HG02973 (cell line): ENCODE data around the gene LTO1.

ENCODE experiments used
- ATAC-seq: cut with Tn5 transposase; IDR thresholded peaks from one replicate; pipeline ENCODE4 v1.9.1; 2021; ENCODE audit warnings: moderate library complexity; ENCODE audit not compliant: unreplicated experiment

The LTO1 gene, protein sequence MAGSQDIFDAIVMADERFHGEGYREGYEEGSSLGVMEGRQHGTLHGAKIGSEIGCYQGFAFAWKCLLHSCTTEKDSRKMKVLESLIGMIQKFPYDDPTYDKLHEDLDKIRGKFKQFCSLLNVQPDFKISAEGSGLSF

DNA sequence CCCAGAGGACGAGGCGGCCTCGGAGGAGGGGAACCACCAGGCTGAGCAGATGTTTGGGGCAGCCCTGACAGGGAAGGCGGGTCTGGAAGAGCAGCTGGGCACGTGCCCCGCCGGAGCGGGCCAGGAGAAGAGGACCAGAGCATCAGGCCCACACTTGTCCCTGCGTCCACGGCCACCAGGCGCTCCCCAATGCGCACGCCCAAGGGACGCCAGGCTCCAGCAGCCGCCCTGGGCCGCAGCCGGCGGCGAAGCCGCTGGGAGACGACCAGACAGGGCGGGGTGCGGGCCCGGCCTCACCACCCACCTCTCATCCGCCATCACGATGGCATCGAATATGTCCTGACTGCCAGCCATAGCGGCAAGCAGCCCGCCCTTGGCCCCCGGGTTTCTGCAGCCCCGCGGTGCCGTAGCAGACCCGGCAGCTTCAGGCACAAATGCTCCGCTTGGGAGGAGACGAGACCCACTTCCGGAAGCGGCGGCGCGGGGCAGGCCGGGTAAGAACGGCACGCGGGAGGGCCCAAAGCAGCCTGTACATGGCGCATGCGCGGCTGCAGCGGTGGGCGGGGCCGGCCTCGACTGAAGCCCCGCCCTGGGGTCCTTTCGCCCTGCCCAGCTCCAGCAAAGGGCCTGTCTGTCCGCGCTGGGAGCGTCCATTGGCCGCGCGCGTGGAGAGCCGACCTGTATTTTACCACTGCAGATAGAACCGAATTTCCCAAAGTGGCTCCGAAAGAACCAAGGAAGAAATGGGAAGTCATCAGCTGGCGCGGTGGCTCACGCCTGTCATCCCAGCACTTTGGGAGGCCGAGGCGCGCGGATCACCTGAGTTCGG lies at the start of gene LTO1:
Gene LTO1, minus strand, starts transcription at position 468 of the 829 bp plus-strand sequence. Its CDS starts 114 bp downstream, at position 354.
- peak; percentile 68 for ATAC-seq

DNA sequence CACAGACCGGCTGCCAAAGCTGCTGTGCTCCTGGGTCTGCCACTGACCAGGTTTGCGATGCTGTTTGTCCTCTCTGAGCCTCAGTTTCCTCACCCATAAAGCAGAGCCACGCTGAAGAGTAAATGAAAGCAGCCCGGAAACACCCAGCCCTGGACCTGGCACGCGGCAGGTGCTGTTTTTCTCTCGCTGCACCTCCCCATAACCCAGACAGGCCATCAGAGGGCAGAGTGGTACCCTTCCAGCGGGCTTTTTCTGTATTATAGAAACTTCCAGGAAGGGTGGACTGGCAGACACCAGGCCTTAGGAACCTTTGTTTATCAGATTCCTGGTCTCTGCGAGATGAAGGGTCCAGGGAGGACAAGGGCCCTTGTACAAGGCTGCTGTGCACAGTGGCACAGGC lies 46.6 kb upstream of the LTO1 start:
- ATAC-seq: no peak

DNA sequence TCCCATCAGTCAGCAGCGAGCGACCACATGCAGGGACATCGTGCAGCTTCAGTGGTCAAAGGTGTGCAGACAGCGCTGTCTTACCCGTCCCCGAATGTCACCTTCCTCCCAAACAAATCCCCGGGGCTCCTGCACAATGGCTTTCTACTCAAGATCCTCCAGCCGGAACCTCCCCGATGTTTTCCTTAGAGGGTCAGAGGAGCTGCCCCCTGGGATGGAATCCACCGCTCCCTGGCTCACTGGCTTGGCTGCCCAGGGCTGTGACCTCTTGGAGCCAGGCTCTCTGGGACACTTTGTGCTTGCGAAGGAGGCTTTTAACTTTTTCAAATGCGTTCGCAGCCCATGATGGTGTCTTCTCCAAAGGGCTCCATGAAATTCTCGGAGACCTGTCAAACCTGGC lies 46.0 kb upstream of the LTO1 start:
- ATAC-seq: no peak

DNA sequence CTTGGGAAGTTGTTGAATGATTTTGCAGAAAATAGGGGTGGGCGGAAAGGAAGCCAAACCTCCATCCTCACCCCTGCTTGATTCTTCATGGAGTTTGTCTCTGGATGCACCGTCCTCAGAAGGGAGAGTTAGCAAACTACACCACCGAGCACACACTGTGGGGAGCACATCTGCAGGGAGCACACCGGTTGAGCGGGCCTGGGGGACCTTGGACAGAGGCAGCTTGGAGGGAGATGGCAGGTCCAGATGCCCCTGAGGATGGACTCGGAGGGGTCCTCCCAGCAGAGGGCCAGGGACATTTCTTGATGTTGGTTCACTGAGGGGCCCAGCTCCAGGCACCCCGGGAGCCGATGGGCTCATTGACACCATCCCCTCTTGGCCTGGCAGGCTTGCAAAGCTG lies 43.8 kb upstream of the LTO1 start:
- no peak for ATAC-seq

DNA sequence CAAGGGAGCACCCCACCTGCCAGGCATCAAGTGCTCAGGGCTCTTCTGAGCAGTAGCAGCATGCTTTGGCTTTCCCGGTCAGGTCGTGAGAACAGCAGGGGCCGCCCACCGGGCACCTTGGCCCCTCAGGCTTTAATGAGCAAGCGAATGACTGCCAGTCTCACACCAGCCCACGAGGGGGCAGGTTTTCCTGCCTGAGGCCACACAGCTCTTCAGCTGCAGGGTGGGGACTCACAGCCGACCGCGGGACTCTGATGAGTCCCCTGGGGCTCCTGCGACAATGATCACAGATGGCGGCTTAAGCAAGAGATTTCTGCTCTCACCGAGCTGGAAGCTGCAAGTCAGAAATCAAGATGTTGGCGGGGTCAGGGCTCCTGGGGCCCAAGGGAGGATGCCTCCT lies 43.0 kb upstream of the LTO1 start:
- ATAC-seq: no peak

DNA sequence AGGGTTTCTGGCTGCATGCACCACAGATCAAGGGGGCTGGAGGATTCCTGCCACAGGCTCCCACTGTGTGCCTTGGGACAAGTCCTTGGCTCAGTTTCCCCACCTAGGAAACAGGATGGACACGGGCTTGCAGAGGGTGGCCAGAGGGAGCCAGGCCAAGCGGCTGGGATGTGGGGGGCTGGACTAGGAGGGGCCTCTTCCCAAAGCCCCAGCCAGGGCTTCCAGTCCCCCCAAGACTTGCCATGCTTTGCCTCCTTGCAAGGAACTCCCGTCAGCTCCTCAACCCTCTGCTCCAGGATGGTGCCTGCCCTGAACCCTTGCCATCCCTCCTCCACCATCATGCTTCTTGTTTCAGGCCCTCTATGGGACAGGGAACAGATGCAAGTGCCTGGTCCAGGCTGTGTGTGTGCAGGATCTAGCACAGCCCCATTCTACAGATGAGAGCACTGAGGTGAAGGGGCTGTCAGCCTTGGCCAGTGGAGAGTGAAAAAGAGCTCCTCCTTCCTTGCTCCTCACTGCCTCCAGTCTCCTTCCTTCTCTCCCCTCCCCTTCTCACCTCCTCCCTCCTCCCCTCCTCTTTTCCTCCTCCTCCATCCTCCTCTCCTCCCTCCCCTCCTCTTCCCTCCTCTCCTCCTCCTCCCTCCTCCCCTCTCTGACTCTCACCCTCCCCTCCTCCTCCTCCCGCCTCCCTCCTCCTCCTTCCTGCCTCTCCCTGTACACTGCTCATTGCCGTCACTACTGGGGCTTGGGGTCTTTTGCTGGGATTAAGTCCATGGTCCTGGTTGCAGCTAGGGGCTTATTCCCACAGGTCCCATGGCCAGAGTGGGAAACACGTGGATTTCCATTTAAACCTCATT lies 42.0 kb upstream of the LTO1 start:
- ATAC-seq: no peak

DNA sequence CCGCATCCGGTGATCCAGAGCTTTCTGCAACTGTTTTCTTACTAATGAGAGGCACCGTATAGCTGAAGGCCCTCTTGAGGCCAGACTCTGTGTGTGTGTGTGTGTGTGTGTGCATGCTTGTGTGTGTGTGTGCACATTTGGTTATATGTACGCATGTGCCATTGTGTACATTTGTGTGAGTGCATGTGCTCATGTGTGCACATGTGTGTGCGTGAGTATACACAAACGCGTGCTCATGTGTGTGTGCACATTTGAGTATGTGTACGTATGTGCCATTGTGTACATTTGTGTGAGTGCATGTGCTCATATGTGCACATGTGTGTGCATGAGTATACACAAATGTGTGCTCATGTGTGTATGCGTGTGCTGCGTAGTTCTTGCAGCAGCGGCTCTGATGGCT lies 40.9 kb upstream of the LTO1 start:
- no peak for ATAC-seq

DNA sequence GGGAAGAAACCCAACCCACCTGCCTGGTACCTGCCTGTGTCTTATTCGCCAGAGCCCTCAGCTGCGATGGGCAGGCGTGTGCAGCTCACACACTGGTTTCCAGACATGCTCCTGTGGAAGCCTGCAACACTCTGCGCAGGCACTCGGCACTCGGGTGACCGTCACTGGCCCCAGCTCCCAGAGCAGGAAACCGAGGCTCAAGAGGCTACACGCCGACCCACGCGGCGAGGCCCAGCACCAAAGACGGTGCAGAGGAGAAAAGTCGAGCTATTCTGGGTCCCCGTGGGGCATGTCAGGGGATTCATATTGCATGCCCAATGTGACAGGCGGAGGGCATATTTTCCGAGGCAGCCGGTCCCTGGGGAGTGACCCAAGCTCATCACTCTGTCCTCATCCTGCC lies 40.3 kb upstream of the LTO1 start:
- no peak for ATAC-seq

DNA sequence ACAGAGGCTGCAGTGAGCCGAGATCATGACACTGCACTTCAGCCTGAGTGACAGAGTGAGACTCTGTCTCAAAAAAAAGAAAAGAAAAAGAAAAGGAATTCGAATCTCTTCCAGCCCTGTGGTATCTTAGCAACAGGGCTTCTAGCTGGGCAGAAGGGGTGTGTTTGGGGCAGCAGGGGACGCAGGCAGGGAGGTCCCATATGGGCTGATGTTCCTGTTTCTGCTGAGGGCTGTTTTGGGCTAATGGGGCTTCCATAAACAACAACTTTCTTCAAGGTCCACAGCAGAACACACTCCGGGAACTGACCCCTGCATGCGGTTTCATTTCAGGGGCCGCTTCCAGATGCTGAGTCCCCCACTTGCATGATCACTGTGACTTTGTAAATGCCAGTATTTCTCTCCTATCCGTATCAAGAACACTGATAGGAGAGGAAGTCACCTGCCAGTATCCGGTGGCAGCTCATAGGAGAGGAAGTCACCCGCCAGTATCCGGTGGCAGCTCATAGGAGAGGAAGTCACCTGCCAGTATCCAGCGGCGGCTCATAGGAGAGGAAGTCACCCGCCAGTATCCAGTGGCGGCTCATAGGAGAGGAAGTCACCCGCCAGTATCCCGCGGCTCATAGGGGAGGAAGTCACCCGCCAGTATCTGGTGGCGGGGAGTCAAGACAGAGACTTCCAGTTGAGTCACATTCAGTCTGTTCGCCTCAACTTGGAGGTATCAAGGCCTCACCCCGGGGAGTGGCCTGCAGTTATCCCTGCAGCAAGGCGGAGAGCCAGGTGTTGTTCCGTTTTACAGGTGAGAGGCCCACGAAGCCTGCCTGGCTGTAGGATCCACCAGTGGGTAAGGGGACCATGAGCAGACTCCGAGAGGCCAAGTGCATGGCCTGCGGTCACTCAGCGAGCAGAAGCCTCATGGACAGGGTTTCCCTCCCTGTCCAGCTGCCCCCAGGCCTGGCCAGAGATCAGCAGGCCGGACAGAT lies 37.0 kb upstream of the LTO1 start:
- ATAC-seq: no peak

DNA sequence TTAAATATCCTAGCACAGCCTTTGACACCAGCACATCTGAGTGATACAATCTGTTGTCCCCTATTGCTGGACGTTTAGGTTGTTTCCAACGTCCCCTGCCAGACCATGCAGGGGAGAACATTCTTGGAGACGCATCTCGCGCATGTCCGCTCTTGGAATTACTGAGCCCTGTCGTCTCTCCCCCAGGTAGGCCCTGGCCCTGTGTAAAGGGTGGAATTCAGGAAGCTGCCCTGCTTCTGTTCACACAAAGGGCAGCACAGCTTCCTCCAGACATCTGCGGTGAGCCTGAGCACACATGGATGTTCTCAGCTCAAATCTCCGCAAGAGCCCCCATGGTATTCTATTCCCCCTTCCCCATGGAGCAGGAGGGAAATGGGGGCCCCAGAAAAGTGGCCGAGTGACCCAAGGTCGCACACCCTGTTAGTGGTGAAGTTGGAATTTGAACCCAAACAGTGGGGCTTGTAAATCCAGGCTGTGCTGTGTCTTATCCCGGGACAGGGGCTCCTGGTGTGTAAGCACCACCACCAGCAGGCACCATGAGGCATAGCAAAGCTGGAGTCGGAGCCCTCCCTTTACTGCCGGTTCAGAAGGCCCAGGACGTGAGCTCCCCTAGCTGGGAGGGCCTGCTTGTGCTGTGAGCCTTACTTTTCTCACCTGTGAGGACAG lies 33.7 kb upstream of the LTO1 start:
- ATAC-seq: no peak

DNA sequence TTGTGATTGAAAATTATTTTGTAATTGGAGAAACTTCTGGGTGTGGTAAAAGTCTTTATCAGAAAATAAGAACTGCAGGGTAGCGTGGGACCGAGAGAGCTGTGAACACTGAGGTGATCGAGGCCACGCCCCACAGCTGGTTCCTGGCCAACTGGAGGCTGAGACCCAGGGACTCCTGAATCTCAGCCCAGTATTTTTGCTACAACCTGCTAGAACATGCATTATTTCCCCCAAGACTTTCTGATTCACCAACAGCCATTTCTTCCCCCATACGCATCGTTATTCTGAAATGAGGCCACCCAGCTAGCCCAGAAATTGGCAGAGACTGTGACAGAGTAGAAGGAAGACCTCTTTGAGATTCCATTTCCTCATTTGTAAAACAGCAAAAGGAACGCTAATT lies 32.0 kb upstream of the LTO1 start:
- ATAC-seq: no peak

DNA sequence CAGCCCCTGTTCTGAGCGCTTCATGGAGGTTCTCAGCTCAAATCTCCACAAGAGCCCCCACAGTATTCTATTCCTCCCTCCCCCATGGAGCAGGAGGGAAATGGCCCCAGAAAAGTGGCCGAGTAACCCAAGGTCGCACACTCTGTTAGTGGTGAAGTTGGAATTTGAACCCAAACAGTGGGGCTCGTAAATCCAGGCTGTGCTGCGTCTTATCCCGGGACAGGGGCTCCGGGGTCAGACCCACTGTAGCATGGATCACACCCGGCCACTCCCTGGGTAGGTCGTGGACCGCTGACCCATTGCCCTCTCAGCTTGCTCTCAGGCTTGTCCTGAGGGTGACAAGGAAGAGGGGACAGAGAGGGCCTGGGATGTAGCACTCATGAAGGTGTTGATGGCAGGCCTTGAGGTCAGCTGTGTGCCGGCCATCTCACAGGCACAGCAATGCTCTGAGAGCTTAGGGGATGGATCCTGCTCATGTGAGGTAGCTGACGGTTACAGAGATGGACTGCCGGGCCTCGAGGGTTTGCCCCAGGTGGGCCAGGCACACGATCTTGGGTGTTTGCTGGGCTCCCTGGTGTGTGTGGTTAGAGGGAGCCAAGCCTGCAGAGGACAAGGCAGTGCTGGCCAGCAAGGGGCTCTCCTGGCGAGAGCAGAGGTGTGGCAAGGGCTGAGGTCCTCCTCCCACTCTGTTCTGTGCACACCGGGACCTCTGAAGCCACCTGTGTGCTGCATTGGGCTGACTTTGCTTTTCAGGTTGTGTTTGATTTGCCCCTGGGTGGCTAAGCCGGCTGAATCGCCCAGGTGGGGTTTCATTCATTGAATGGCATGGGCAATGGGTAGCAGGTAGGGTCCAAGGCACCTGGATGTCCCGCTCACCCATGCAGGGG lies 31.0 kb upstream of the LTO1 start:
- ATAC-seq: no peak

DNA sequence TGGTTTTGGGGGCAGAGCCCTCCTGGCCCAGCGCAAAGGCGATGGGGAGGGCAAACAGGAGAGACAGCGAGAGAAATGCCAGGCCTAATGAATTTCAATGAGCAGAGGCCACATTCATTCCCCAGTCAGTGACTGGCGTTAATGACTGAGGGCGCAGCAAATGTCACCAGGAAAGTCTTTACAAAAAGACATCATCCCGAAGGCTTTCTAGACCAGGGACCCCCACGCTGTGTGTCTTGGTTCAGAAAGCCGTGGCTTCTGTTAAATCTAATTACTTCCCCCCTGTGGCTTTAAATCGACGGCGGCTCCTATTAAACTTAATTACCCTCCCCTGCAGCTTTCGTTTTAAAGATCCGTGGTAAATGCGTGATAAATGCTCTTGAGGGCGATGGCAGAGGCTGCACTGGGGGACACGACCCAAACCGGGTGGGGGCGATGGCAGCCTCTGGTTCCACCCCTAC lies 30.2 kb upstream of the LTO1 start:
- no peak for ATAC-seq

DNA sequence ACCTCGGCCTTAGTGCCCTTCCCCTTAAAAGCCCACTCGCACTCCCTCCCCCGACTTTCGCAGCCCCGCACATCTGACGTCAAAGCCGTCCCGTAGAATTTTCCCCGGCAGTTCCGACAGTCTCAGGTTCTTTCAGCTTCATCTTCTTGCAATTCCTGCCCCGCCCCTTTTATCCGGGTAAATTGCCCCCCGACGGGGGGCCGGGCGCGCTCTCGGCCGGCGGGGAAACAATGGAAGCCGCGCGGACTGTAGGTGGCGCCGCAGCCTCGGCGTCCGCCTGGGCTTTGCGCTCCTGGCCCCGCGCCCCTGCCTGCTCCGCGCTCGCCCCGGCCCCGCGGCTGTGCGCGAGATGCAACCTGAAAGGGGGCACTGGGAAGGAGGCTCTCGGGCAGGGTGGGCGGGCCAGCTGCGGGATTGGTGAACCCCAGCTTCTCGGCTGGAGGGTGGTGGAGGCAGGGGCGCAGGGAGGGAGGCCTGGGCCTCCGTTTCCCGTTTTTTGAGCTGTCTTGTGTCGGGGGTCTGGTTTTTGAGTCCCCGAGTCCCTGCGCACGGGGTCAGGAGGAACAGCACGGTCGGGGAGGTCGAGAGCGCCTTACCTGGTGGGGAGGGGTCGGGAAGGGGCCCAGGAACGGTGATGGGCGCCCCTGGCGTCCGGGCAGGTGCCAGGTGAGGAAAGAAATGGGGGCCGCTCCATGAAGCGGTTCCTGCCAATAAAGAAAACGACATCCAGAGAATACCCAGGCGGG lies 29.5 kb upstream of the LTO1 start:
- no peak for ATAC-seq

DNA sequence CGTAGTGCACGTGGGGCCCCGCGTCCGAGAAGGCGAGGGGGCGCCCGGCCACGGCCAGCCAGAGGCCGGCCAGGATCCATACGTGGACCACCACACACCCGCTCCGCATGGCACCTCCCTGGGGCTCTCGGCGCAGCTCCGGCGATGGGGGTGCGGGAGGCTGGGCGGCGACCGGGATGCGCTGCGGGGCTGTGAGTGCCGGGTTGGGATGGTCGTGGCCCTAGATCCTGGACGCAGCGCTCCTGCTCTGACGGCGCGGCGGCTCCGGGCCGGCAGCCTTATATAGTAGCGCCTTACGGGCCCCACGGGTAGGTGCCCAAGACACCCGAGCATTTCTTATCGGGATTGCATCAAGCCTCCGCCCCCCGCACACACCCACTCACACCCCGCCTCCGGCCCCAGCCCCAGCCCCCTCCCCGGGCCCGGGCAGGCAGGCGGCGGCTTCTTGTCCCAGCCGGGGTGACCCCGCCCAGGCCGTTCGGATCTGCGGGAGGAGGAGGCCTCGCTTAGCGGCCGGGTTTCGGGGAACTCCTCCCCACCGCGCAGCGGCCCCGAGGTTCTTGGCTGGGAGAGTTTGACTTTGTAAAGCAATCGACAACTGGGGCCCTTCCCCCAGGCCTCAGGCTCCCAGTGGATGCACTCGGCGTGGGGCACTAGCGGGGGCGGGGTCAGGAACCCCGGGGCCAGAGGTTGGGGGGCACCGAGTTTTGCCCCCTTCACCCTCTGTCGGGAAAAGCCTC lies 28.8 kb upstream of the LTO1 start, which contains the start of gene FGF19:
Gene FGF19, minus strand, starts transcription at position 255 of the 740 bp plus-strand sequence. Its CDS starts 146 bp downstream, at position 109.
- no peak for ATAC-seq

DNA sequence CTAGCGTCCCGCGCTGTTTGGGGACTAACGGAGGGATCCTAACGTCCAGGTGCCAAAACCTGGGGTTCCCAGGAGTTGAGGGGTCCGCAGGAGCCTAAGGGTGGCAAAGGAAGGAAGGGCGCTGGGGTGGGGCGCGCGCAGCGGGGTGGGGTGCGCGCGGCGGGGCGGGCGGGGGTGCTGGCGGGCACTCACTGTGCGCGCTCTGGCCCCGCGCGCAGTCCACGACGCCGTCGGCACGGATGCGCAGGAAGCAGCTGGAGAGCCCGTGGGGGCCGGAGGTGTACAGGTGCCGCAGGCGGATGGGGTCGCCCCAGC lies 28.3 kb upstream of the LTO1 start:
- no peak for ATAC-seq

DNA sequence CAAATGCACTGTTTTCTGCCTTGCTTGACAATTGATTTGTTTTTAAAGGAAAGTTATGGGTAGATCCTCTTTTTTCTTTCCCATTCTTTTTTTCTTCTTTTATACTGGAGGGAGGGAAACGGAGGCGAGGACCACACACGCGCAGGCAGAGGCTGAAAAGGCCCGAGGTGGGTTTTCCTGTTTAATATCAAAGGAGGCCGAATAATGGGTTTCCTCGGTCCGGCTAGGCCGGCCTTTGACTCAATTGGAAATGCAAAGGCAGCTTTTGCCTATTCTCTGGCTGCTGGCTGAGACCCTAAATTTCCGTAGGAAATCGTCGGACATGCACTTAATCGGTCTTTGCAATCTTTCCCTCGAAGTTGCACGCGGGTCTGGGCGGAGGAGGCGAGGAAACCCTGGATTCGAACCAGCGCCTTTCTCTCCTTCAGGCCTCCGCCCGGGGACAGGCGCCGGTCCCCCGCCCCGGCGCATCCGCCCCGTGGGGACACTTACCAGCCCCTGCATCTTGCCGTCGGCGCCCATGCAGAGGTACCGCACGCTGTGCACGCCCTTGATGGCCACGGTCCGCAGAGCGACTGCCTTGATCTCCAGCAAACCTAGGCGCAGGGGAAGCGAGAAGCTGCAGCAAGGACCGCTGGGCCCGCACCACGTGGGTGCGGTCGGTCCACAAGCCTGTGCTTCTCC lies 27.8 kb upstream of the LTO1 start:
- ATAC-seq: no peak
